Measurements from ENCODE around the gene SMOC2.

Gene SMOC2

GRCh38 chr6:168493976-168494375 lies 53.0 kb downstream of the SMOC2 start:
- DNase-seq (ENCODE audit: low spot score), result no peak

- no peak for DNase-seq (ENCODE audit: low spot score)
These were observed 53.7 kb downstream of the SMOC2 start for GRCh38 chr6:168494726-168495125.

GRCh38 chr6:168495133-168495532 lies 54.1 kb downstream of the SMOC2 start:
- no peak for DNase-seq (ENCODE audit: low spot score)

- no peak for DNase-seq (ENCODE audit: low spot score)
These were observed 54.7 kb downstream of the SMOC2 start for GRCh38 chr6:168495636-168496035.

- no peak for DNase-seq (ENCODE audit: low spot score)
These were observed 55.4 kb downstream of the SMOC2 start for GRCh38 chr6:168496139-168496996.

DNA sequence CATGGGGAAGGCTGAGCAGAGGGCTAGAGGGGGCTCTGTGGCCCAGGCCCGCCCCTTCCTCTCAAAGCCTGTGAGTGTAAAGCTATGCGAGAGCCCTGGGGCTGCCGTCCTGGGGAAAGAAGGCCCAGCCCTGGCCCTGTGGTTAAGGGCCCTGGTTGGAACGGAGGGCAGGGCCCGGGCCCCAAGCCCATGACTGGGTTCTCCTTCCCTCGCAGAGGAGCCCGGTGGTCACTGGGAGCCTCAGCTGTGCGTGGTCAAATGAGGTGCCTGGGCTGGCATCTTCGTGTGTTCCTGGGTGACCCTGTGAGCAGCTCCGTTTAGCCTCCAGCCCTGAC lies 56.0 kb downstream of the SMOC2 start:
- DNase-seq (ENCODE audit: low spot score), result no peak

- no peak for DNase-seq (ENCODE audit: low spot score)
These were observed 56.4 kb downstream of the SMOC2 start for GRCh38 chr6:168497381-168497780.

DNA sequence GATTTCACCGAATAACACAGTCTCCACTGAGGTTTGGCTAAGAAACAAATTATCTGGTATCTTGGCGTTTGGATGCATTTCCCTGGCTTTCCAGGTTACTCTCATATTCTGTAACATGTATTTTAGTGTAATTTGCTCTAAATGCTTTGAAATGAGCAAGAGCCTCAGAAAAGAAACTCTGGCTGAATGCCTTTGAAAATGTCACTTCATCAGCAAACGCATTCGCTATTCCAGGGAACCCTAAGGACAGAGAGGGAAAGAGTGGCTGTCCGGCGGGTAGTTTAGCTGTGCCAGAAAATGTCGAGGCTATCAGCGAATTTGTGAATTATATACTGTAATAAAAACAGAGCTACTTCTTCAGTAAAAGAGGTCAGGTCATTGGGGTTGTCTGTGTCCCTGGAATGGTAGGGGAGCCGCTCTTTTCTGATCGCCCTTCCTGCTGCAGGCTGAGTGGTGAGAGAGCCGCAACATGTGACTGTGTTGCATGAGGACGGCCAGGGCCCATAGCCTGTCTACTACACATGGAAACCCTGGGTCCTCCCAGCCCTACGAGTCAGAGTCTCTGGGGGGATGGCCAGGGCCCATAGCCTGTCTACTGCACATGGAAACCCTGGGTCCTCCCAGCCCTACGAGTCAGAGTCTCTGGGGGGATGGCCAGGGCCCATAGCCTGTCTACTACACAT lies 57.3 kb downstream of the SMOC2 start:
- DNase-seq (ENCODE audit: low spot score), result no peak

- no peak for DNase-seq (ENCODE audit: low spot score)
These were observed 58.2 kb downstream of the SMOC2 start for GRCh38 chr6:168499045-168499650.

GRCh38 chr6:168500519-168500918 lies 59.5 kb downstream of the SMOC2 start:
- no peak for DNase-seq (ENCODE audit: low spot score)

- no peak for DNase-seq (ENCODE audit: low spot score)
These were observed 60.6 kb downstream of the SMOC2 start for GRCh38 chr6:168501561-168501960.

- DNase-seq (ENCODE audit: low spot score), result no peak
These were observed 63.4 kb downstream of the SMOC2 start for GRCh38 chr6:168504366-168504765.

GRCh38 chr6:168506460-168506859 lies 65.5 kb downstream of the SMOC2 start:
- no peak for DNase-seq (ENCODE audit: low spot score)

DNA sequence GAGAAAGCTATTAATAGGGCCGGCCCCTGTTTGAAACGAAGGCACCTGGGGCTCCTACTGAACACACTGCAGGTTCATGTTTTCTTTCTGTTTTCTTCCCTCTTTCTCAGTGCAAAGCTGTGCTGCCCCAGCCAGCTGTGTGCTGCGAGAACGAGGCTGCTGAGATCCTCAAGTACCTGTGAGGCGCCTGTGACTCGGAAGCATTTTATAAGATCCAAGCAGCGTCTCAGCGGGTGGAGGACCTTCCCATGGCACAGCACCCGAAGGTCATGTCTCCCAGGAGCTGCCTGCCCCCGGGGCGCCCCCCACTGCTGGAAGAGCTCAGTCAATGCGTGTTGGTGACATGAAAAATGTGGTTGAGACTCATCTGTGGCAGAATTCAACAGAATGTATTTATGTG lies 66.3 kb downstream of the SMOC2 start:
- DNase-seq (ENCODE audit: low spot score), result no peak

GRCh38 chr6:168507730-168508129 lies 66.7 kb downstream of the SMOC2 start:
- DNase-seq (ENCODE audit: low spot score), result no peak

GRCh38 chr6:168508903-168509302 lies 67.9 kb downstream of the SMOC2 start:
- no peak for DNase-seq (ENCODE audit: low spot score)

DNA sequence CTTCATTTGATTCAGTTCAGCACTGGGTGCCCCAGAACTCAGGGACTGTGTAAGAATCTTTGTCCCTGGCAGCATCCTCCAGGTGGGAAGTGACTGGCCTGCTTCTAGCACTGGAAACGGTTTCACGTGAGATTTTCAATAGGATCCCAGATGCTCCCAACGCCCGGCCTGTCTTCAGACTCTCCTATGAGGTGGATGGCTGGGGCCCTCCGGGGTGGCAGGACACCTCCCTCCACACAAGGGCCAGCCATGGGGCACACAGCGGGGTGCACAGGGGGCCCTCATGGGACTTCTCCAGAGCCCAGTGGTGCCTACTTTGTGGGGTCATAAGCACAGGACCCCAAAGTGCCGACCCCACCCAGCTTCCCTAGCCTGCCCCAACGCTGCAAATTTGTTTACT lies 72.8 kb downstream of the SMOC2 start:
- DNase-seq (ENCODE audit: low spot score), result no peak

GRCh38 chr6:168514216-168514615 lies 73.2 kb downstream of the SMOC2 start:
- DNase-seq (ENCODE audit: low spot score), result no peak

- no peak for DNase-seq (ENCODE audit: low spot score)
These were observed 74.4 kb downstream of the SMOC2 start for GRCh38 chr6:168515376-168515775.

DNA sequence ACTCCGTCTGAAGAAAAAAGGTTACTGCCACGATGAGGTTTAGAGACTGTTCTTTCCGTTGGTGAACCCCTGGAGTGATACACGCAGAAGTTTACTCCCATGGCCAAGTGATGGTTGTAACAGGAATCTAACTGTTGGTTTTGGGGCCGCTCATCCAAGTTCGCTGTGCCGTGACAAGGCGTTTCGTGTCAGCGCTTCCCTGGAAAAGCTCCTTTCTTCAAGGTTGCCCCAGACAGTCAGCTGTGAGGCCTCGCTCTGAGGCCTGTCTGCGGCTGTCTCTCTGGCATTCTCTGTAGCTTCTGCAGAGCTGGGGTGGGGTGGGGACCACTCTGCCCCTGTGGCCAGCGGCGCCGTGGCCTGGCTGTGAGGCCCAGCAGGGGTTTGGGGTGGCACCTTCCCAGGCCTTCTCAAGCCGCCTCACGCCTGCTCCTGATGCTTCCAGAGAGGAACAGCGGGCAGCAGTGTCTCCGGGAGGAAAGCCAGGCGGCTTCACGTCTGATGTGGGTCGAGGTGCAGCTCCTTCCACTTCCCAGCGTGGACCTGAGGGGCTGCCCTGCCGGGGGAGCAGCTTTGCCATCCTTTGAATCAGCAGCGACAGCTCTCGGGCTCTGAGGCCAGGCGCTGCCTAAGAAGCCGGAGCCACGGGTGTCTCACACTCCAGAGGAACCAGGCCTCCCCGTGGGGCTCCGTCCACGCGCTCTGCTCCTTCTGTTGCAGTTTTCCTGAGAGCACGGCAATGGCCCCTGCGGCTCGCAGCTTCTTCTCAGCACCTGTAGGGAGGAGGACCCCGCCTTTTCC lies 76.2 kb downstream of the SMOC2 start:
- DNase-seq (ENCODE audit: low spot score), result no peak

DNA sequence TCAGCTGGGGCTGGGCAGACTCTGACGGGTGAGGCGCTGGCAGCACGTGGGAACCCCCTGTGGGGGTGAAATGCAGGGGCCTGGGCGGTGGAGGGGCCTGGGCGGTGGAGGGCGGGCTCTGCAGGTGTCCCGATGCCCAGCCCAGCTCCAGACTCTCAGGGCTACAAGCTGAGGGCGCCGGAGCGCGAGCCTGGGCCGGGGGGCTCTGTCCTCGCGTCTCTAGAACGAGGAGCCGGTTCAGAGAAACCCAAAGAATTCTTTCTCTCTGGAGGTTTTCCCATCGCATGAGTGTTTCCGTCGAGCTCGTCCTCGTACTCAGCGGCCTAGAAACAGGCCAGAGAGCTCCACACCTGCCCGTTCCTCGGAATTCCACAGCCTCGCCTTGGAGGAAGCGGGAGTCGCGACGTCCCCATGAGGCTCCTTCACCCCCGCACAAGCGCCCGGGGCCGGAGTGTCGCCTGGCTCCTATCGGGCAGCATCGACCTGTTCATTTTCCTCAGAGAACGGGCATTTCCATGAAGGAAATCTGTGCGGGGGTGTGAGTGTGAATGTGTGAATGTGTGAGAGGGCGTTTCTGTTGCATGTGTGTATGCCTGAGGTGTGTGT lies 76.9 kb downstream of the SMOC2 start:
- DNase-seq (ENCODE audit: low spot score), result no peak

- DNase-seq (ENCODE audit: low spot score), result no peak
These were observed 77.4 kb downstream of the SMOC2 start for GRCh38 chr6:168518348-168518745.
